Colon (tissue), 2 donors: ENCODE measurements around the gene SWT1.

Experiments
- FAIRE-seq: peaks from 2 replicates; lab custom pipeline; 2012; peaks lifted over from hg19 to GRCh38; lab: Jason Lieb, UNC
- donor health status: control.
- donor health status: control.

SWT1 gene

DNA sequence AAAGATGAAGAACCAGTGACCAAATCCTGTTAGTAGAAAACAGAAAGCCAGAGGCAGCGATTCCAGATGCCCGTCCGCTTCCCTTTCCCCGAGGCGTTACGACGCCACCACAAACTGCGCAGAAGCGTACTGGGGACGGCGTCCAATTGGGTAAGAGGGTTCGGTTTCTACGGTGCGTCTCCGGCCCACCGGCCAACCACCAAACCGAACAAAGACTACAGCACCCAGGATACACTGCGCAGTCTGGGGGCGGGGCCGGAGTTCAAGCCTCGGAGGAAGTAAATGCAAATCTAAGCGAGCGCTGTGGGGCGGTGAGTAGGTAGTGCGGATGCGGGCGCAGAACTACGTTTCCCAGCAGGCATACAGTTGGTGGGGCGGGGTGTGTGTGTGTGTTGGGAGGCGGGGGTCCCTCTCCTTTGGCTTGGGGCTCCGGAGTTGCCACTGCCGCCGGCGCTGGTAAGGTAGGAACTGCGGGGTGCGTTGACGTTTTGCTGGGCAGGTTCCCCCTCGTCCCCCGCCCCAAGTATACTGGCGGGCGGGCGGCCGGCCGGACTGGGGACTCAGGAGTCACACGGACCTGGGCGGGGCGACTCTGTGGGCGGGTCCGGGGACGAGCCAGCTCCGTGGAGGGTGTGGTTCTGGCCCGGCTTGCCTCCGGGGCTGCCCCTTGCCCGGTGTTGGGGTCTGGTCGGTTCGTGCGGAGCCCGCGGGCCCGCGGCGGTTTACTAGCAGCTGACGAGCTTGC lies at the start of gene SWT1, which contains the start of gene TRMT1L:
TSS of gene SWT1 (plus strand) at position 314 of the 745 bp plus-strand sequence. CDS start 3,675 bp downstream, outside the sequence.
TSS of gene TRMT1L (minus strand) at position 100 of the 745 bp plus-strand sequence. CDS start 241 bp downstream, outside the sequence.
- peak; percentile 10 for FAIRE-seq

DNA sequence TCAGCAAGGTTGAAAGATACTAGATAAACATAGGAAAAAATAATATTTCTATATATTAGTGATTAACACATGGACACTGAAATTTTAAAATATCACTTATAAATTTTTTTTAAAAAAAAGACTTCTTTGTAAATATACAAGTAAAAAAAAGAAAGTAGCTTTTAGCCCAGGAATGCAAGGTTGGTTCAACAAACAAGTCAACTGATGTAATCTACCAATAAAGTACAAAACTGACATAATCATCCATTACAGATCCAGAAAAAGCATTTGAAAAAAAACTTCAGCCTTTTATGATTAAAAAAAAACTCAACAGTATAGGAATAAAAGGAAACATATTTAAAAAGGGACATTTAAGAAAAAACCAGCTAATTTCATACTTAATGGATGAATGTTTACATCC lies 48.6 kb upstream of the SWT1 start:
- FAIRE-seq, result no peak

DNA sequence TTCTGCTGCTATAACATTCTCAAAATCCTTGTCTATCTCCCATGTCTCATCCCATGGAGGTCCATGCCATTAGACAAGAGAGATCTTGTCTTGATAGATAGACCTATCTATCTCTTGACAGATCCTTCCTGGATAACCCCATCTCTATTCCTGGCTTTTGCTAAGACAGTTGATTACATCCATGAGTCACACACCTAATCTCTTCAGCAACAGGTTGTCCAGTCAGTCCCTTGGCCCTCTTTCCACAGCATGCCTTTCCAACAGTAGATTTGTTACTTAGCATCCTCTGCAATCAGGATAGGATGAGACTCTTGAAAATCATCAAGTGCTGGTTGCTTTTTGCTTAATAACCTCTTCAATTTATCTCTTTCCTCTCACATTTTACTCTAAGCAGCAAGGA lies 46.8 kb upstream of the SWT1 start:
- no peak for FAIRE-seq

GRCh38 chr1:185111873-185112272 lies 45.1 kb upstream of the SWT1 start:
- FAIRE-seq, result no peak

- no peak for FAIRE-seq
Observed at GRCh38 chr1:185112356-185112755, 44.6 kb upstream of the SWT1 start.

DNA sequence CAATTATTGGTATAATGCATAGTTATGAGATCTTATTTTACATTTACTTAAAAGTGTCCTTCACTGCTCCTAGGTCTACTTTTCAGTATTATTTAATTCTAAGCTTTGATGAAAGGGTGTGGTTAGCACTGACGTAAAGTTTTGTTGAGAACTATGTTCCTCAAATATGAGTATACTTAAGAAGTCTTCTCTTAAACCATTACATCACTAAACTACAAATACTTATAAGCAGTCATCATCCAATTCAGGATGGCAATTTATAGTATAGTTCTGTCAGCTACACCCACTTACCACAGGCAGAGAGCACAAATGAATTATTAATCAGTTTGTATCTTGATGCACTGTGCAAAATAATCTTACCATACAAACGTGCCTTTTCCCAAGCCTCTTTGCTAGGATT lies 27.3 kb upstream of the SWT1 start:
- no peak for FAIRE-seq

- FAIRE-seq, result no peak
Observed at GRCh38 chr1:185132534-185132933, 24.4 kb upstream of the SWT1 start.

DNA sequence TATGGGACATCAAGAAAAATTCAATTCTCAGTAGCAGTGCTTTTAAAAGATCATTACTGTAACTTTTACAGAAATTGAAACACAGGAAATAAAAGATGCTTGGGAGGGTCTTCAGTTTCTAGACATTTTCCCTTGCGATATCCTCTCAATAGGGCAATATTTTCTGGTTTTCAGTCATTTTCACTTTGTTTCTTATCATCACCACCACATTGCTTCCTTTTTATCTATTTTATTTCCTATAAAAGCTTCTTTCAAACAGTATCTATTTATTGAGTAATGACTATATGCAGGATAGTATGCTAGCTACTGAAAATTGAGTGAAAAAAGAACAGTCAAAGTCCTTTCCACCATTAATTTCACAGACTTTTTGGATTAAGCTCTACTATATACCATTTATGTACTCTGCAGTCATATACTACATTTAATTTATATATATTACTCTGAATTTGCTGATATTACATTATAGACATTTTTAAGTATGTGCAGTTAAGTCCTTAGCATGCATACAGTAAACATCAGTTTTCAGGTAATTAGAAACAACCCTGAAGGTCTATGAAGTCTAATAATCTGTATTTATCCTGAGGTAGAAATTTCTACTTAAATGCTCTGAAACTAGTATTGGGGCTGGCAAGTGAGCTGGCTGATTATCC lies 18.9 kb upstream of the SWT1 start:
- no peak for FAIRE-seq

GRCh38 chr1:185139246-185139645 lies 17.7 kb upstream of the SWT1 start:
- no peak for FAIRE-seq

DNA sequence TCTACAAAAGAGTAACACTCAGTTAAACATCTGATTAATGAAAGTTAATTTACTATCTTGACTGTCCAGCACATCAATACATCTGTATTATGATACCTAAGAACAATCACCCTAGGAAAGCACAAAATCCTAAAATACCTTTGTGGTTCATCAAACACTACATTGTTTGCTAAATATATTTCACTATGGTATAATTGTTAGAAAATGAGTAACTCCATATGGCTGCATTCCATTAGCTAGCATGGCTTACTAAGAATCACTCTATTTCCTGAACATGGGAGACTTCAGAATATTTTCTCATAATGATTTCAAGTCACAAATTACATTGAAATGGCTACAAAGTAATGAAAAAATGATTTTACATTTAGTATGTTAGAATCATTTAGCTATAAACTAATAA lies 12.7 kb upstream of the SWT1 start:
- FAIRE-seq, result peak; percentile 43

- FAIRE-seq, result no peak
Observed at GRCh38 chr1:185151215-185151614, 5.8 kb upstream of the SWT1 start.

GRCh38 chr1:185152187-185152767 lies 4.7 kb upstream of the SWT1 start:
- FAIRE-seq, result no peak

DNA sequence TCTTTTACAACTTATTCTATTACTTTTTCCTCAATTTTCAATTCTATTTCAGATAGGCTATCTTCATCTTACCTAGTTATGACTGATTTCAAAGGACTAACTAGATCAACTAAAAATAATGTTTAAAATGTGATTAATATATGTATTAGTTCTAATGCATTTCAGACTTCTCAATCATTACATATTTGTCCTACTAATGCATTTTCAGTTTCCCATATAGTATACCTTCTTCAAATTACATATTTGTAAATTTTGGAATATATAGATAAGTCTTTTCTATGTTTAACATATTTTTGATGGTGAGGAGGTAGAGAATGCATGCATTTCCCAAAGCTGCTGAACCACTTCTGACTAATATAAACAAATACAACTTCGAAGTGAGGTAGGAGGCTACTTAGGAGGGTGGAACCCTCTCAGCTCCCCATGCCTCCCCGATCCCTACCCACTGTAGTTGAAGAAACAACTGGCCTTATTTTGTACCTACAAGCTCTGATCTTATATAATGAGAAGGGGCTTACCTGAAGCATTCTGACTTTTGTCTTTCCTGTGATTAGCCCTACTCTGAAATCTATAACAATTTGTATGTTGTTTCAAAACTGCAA lies 2.0 kb upstream of the SWT1 start:
- FAIRE-seq, result no peak

- FAIRE-seq, result no peak
Observed at GRCh38 chr1:185155600-185156287, 1.2 kb upstream of the SWT1 start.

DNA sequence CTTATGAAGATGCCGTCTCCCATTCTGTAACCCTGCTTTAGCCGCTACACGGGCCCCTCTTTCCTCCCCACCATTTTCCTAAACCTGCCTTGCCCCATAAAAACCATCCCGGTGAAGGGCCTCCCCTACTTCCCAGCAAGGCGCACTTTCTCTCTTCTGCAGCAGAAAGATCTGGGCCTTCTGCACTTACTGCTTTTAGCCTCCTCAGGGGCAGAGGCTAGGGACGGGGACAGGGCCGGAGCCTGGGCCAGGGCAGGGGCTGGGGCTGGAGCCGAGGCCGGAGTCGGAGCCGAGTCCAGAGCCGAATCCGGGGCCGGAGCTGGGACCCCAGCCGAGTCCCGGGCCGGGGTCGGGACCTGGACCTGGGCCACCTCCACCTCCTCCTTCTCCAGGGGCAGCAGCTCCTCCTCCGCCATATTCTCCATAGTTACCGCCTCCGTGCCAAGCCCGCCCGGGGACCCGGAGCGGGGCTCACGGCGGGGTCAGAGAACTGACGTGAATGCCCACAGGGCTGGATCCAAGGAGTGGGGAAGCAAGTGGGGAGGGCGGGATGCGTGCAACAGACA lies 596 bp upstream of the SWT1 start:
- no peak for FAIRE-seq

DNA sequence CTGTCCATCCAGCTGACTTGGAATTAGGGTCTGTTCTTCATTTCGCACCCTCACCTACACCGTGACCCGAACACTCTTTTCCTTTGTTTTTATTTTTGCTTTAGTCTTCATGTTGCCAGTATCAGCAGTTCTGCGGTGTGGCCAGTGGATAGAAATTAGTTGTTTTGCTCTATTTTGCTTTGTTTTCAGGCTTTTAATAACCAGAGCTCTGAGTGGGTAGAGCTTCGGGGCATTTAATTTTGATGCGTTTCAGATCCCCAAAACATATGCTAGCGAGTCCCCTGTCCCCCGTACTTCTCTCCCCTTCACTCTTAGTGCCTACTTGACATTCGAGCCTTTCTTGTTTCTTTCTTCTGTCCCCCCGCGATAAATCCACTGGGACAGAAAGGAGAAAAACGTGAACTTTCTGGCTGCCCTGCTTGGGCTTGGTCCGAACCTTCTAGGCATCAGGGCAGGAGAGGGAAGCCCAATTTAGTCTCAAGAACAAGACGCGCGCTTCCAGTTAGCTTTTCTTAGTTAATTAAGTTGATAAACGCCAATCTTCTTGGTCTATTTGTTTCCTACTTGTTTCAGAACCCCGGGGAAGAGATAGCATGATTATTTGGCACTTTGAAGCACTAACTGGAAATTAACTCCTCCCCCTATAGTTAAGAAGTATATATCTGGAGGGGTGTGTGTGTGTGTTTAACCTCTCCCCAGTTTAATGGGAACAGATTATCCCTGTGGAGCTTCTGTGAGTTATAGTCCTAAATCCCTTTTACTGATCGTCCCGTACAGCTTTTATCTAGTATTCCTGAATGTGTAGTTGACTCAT lies 839 bp downstream of the SWT1 start:
- no peak for FAIRE-seq

DNA sequence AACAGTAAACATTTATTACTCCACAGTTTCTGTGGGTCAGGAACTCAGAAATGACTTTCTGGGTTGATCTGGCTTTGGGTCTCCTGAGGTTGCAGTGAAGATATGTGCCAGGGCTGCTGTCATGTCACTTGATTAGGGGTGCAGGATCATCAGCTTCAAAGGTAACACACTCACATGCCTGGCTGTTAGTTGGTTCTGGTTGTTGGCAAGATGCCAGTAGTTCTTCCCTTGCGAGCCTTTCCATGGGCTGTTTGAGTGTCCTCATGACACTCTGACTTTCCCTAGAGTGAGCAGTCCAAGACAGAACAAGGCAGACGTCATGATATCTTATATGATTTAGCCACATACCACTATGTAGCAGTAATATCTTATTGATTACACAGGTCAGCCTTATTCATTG lies 1.8 kb downstream of the SWT1 start:
- no peak for FAIRE-seq

DNA sequence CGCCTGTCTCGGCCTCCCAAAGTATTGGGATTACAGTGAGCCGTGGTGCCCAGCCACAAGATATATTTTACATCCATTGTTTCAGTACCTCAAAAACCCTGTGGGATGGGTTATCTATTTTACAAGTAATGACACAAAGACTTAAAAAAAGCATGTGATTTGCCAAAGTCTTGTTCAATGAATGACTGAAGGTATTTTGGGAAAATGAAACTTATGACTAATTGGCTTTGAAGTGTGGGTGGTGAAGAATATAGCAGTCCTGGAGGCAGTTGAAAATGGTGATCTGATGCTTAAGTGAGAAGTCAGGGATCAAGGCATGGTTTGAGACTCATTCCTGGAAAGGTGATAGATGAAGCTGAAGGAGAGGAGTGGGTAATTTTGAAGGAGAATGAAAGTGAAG lies 3.0 kb downstream of the SWT1 start:
- FAIRE-seq, result no peak

DNA sequence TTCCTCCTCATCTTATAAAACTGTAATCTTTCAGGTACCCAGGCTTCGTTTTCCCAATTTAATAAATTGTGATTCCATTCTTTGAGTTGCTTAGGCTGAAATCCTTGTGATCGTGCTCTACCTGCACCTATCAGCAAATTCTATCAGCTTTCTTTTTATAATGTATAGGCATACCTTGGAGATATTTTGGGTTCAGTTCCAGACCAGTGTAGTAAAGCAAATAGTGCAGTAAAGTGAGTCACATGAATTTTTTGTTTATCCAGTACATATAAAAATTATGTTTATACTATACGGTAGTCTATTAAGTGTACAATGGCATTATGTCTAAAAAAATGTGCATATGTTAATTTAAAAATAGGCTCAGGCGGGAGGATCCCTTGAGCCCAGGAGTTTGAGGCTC lies 5.5 kb downstream of the SWT1 start:
- FAIRE-seq, result no peak

DNA sequence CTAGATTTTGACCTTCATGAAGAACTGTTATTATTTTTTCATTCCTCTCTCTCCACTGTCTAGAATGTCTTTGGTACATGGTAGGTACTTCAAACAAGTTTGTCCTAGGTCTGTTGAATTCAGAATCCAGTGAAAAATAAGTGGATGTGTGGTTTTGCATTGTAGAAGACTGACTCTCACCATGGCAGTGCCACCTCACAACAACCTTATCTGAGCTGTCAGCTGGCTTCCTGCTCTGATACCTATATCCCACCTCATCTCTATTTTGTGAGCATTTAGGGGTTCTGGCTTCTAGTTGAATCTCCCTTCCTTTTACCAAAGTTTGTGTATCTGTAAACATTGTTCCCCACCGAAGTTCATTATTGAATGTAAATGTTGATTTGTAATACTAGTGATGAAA lies 9.1 kb downstream of the SWT1 start:
- FAIRE-seq, result no peak

GRCh38 chr1:185170291-185170848 lies 13.4 kb downstream of the SWT1 start:
- no peak for FAIRE-seq
